Activated CD4-positive, alpha-beta T cell treated with anti-CD3 and anti-CD28 coated beads, Interleukin-2, amount 50 U/mL, for 4 hours (primary cell): Measurements from ENCODE around the gene SLC25A17.
A peak's percentile ranks its signal among the peaks of the same experiment; 100 is the strongest.
"Not testable (repeated sequence)": the region's sequence is repeated elsewhere in the genome, so short reads cannot be mapped to it uniquely, and the experiment has no call there.

Source experiments
- DNase-seq, 2 experiments: peaks; one replicate each; pipeline ENCODE4 v3.0.0-alpha.2; 2020

Gene SLC25A17

DNA sequence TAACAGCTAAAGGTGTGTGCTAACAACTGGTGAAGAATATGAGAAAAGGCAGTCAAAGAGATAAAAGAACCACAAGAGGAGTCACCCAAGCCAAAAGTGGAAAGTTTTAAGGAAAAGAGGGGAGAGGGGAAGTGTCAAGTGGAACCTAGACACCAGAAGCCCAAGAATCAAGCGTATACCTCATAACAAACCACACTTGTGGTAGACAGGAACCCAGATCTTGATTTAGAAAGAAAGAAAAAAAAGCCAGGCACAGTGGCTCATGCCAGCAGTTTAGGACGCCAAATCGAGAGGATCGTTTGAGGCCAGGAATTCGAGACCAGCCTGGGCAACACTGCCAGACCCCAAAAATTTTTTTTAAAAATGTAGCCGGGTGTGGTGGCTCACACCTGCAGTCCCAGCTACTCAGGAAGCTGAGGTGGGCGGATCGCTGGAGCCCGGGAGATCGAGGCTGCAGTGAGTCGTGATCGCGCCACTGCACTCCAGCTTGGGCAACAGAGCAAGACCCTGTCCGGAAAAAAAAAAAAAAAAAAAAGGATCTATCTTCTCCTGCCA is 877 bp downstream of the SLC25A17 start:
- DNase-seq: no peak

DNA sequence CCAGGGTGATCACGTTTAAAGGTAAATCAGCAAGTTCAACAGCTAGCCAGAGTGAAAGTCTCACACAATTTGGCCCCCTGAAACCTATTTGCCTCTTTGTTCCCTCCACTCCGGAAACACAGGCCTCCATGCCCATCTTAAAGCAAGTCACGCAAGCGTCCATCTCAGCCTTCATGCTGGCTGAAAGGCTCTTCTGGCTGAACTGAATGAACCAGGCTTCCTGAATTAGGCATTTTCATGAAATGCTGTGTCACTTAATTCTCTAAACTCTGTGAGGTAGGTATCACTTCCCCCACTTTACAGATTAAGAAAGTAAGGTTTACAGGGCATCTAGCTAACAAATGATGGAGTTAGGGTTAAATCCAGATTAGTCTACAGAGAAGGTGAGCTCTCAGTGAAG is 1.4 kb downstream of the SLC25A17 start:
- DNase-seq: no peak

DNA sequence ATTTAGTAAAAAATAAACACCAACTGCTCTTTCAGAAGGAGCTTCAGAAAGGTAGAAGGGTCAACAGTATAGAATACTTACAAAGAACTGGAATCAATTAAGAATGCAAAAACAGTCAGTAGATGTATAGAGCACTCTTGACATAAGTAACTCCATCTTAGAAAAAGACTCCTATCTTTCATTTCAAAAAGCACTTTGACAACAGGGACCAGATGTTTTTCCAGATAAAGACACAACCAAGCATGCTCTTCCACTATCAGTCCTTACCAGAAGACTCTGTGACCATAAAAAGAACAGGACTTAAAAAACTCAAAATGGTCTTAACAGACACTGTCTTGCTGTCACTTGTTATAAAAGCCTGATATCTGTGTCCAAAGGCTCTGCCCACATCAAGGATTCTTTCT is 5.2 kb downstream of the SLC25A17 start:
- no peak for DNase-seq

DNA sequence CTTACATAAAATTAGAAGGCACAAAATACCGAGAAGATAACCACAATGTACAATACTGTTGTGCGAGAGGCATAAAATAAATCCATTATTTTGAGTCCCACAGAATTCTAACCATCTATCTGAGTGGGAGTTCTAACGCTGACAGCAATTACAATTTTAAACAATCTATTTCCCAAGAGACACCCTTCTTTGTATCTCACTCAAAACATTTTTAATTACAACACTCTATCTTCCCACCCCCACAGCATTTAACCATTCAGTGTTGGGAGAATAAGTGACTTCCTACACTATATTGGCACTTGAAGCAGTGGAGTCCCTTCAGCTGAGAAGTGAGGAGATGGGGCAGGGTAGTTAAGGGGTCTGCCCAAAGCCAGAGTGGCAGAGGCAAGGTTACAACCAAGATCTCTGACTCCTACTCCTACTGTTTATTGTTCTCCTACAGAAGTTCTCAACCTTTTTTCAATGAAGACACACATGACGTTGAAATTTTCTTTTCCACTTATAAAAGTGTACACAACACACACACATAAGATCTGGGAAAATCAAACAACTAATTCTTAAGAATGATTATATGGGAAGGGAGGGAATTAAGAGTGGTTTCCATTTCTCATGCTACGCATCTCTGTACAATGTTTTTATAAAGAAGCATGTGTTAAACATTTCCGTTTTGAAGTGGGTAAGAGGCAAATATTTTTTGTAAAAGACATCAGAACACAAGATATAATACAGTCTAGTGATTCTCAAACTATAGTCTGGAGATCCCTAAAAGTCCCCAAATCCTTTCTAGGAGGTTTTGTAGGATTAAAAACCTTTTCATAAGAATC is 10.9 kb downstream of the SLC25A17 start:
- no peak for DNase-seq

DNA sequence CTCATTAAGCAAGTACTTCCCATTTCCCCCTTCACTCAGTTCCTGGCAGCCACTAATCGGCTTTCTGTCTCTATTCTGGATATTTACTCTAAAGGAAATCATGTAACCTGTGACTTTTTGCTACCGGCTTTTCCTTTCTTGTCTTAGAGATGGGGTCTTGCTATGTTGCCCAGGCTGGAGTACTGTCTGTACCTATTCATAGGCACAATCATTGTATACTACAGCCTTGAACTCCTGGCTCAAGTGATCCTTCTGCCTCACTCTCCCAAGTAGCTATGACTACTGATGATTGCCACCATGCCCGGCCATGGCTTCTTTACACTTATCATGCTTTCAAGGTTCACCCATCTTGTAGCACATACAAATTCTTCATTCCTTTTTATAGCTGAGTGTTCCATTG is 12.4 kb downstream of the SLC25A17 start:
- DNase-seq: no peak

DNA sequence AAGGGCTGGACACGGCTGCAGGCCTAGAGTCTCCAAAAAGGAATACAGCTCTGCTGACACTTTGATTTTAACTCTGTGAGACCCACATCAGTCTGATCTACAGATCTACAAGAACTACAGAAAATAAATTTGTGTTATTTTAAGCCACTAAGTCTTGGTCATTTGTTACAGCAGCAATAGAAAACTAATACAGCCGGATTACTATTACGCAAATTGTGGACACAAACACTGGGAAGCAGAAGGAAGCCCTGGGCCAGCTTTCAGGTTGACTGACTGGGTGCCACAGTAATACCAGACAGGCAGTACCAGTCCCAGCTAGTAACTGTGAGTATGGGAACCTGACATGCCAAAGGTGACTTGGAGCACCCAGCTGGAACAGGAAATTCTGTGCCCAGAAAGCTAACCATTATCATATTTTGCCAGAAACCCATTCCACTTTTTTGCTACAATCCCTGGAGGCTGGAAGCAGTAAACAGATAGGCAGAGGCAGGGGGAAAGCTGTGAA is 13.4 kb downstream of the SLC25A17 start:
- no peak for DNase-seq

DNA sequence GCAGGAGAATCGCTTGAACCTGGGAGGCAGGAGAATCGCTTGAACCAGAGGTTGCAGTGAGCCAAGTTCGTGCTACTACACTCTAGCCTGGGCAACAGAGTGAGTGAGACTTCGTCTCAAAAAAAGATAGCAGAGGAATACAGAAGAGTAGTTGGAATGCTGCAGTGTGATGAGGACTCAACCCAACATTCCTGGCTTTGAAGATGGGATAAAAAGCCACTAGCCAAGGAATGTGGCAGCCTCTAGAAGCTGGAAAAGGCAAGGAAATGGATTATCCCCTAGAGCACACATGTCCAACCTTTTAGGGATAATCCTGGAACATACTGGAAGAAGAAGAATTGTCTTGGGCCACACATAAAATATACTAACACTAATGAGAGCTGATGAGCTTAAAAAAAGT is 13.9 kb downstream of the SLC25A17 start:
- no peak for DNase-seq

DNA sequence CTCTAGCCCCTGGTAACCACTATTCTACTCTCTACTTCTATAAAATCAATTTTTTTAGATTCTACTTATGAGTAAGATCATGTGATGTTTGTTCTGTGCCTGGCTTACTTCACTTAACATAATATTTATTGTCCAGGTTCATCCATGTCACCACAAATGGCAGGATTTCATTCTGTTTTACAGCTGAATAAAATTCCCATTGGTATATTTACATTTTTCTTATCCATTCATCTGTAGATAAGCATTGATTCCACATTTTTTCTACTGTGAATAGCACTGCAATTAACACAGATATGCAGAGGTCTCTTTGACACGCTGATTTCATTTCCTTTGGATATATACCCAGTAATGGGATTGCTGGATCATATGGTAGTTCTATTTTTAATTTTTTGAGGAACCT is 15.8 kb downstream of the SLC25A17 start:
- no peak for DNase-seq

DNA sequence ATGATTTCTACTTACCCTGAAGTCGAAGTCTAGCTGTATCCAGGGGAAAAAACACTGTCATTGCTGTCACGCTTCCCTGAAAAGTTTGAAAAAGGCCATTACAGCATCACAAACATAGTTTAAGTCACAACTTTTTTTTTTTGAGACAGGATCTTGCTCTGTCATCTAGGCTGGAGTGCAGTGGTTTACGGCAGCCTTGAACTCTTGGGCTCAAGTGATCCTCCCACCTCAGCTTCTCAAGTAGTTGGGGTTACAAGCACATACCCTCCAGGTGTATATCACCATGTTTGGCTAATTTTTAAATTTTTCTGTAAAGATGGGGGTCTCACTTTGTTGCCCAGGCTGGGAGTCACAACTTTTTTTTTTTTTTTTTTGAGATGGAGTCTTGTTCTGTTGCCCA is 20.1 kb downstream of the SLC25A17 start:
- DNase-seq: no peak

DNA sequence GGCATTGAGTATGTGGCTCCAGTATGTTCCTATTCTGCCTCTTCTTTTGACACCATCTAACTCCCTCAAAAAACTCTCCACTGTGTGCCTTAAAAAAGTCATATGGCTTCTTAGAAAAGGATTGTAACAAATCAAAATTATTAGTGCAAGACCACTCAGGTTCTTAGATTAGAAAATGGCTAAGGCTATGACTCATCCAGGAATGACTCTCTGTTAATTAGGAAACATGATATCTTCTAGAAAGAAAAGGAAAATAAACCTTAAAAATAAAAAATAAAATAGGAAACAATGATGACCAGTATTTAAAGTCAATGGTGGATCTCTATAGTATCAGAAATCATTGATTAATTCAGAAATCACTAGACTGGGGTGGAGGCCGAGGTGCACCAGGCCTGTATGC is 21.7 kb downstream of the SLC25A17 start:
- DNase-seq: no peak

DNA sequence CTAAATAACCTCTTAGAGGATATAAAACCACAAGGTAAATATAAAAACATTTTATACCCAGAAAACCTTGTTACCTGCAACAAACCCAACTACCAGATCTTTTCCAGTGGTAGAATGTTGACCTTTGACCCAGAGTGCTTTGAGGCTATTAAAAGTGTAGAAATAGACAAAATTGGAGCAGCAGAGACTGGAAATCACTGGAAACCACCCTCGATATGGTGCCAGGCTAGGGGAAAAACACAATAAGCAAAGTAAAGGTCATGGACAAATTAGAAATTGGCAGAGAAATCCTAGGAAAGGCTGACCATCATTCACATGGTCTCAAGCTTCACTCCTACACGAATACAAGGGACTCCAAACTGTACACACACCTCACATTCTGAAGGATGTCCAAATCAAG is 26.7 kb downstream of the SLC25A17 start:
- DNase-seq: no peak

DNA sequence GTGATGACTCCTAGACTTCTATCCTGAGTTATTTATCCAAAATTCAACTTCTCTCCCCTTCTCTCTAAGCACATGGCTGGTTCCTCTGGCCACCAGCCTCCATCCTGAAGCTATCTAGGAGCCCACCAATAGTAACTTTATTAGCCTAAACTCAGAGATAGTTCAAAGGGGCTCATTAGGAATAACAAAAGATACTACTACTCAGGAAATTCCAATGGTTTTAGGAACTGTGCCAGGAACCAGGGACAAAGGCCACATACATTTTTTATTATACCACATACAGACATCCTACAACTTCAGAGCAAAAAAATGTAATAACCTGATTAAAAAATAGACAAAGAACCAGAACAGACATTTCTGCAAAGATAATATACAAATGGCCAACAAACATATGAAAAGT is 27.9 kb downstream of the SLC25A17 start:
- DNase-seq: no peak

DNA sequence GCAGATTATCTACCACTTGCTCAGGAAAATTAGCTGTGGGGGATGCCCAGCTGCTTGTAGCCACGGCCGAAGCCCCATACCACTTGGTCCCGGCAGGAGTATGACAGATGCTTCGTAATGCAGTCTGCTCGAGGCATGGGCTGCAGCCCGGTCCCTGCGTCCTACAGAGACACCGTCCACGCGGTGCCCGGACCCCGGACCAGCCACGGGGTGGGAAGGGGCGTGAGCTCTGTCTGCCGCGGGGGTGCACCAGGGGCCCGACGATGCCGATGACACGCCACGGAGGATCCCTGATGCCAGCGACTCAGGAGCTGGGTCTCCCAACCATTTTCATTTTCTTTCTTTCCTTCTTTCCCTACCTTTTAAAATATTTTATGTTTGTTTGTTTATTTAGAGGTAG is 30.0 kb downstream of the SLC25A17 start:
- no peak for DNase-seq

DNA sequence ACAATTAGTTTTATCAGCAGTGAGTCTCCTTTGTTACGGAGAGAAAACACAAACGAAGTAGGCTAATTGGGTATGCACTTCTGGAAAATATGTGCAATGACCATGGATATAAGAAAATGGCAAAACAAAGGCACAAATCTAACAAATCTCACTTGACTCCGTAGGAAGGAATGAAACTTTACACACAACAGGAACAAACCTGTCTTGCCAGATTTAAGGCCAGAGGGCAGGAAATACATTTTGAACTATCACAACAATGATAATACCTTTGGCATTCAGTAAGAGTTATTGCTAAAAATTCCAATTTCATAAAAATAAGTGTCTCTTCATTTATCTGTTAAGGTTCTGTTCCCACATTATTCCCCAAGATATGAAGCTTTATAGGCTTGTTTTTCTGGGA is 36.6 kb downstream of the SLC25A17 start:
- DNase-seq: no peak

DNA sequence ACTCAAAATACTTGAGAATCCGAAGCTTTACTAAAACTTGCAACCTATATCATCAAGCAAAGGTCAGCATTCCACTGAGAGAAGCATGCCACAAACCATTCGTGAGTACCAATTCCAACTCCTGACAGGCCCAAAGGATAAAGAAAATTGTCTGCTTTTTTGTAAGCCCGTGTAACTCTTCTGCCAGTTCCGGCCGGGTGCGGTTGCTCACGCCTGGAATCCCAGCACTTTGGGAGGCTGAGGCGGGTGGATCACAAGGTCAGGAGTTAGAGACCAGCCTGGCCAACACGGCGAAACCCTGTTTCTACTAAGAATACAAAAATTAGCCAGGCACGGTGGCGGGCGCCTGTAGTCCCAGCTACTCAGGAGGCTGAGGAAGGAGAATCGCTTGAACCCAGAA is 37.4 kb downstream of the SLC25A17 start:
- not testable (repeated sequence) for DNase-seq

DNA sequence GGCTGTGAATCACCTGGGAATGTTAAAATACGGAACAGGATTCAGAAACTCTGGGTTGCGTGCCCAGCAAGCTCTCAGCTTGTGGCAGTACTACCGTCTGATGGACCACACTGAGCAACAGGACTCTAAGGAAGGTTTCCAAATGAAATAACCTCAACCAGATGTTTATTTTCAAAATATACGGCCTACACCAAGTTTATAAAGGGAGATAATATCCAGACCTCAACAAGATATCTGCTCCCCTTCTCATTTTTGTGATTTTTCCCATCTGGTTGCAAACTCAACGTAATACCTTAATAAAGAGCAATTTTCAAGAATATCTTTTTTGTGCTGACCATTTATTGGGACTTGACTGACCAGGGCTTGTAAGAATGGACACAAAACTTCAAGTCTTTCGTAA is 49.4 kb downstream of the SLC25A17 start:
- DNase-seq: no peak

DNA sequence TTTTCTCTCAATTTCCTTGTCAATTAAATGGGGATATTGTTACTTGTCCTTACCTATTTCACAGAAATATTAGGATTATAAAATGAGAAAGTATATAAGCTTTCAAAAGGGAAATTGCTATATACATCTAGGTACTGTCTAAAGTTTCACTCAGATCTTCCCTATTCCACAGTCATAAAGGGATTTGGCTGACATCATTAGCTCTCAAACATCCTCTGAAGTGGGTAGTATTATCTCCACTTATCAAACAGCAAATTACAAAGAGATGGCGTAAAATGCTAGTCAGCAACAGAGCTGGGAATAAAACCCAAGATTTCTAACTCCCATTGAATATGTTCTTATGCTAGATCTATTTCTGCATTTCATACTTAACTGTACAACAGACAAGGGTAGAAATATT is 50.9 kb downstream of the SLC25A17 start:
- no peak for DNase-seq

DNA sequence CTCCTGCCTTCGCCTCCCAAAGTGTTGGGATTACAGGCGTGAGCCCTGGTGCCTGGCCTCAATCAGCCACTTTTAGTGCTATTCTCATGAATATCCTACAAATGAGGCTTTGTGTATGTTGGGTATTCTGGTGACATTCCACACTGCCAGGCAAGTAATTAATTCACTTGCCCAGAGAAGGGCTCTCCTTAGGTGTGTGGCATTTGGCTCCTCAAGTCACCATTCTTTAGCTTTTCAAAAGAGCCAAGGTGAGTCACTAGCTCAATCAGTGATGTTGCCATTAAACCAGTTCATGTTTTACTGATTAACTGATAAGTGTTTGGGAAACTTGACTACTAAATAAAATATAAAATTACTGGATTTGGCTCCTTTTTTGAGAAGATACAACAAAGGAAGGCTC is 52.2 kb downstream of the SLC25A17 start:
- no peak for DNase-seq

DNA sequence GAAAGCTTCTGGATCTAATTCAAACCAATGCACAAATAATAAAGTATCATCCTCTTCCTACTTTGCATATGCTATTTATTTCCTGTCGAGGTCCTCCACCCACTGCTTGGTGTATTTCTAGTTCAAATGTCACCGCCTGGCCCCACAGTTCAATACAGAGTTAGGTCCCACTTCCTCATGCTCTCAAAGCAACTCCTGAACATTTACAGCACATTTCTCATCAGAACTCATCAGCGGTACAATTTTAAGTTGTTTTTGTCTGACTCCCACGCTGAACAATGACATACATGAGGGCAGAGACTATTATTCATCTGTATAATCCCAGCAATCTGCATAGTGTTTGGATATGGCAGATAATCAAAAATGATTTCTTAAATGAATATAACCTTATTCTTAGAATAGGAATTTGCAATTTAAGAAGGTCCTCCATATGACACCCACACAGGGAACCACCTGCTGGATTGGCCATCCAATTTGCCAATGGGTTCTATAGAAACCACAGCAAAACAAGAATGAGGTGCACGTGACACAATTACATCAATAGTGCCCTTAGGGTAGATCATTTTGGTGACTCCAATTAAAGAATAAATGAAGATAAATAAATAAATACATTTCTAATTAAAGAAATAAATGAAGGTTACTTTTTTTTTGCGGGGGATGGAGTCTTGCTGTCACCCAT is 54.2 kb downstream of the SLC25A17 start:
- peak in 1 of 2 experiments; percentile 6 for DNase-seq

DNA sequence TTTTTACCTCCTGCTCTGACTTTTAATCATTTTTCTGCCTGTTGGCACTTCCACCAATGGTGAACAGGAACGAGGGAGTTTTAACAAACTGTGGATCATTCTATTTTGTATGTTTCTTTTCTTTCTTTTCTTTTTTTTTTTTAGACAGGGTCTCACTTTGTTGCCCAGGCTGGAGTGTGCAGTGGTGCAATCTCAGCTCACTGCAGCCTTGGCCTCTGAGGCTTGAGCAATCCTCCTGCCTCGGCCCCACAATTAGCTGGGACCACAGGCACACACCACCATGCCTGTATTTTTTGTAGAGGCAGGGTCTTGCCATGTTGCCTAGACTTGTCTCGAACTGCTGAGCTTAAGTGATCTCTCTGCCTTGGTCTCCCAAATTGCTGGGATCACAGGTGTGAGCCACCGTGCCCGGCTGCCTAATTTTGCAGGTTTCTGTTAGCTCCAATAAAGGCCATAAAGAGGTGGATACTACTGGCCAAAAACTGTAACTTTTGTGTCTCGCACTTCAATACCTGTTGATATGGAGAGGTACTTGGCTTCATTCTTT is 59.8 kb downstream of the SLC25A17 start:
- no peak for DNase-seq

DNA sequence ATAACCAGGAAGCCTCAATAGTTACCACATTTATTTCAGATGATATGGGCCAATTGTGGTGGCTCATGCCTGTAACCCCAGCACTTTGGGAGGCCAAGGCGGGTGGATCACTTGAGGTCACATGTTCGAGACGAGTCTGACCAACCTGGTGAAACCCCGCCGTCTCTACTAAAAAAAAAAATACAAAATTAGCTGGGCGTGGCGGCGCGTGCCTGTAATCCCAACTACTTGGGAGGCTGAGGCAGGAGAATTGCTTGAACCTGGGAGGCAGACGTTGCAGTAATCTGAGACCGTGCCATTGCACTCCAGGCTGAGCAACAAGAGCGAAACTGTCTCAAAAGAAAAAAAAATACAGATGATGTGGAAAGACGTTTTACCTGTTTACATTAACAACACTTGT is 60.3 kb downstream of the SLC25A17 start:
- not testable (repeated sequence) for DNase-seq

DNA sequence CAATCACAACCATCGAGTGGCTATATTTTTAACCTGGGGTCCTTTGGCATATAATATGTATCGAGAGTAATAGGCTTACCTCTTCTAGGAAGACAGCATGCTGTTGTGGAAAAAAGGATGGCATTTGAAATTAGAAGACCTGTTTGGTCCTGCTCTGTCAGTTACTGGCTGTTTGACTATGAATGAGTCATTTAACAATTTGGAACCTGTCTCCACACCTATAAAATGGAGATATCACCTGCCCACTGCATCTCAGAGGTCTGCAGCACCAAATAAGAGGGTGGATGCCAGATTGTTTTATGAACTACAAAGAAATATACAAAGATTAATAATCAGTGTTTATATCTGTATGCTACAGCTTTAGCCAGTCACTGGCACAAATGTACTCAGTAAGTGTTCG is 60.8 kb downstream of the SLC25A17 start:
- DNase-seq: no peak

DNA sequence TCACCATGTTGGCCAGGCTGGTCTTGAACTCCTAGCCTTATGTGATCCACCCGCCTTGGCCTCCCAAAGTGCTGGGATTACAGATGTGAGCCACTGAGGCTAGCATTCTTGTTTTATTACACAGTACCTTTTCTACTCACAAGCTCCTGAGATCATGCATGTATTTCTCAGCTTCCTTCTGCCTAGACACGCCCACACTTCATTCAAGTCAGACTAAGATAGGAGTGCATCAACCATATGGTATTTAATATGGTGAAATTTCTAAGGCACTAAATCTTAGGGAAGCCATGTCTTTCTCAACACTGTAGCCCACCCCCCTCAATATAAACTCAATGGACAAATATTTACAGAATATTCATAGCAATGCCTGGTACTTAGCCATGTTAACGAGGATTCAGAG is 62.1 kb downstream of the SLC25A17 start:
- no peak for DNase-seq

DNA sequence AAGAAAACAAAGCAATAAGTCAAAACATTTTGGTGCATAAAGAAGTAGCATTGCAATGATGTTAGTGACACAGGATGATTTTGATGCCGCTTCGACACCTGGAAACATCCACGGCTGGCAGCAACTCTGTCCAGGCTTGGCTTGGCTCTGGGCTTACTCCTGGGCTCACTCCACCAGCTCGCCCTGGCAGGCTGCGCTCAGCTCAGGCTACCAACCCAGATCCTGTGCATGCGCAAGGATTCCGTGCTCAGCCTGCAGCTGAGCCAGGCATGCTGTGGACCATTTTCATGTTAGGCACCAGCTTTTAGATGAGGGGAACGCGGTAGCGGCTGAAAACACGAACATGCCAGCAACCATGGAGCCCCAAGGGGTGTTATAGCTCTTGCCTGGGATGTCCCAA is 66.0 kb downstream of the SLC25A17 start:
- DNase-seq: no peak
